GM23338 (cell line): ENCODE results near the gene IL18BP. TPM values are rescaled to one million over a fixed set of nuclear protein-coding genes. Genes with fewer than 3 reads are reported as not detected.

Experiments used
- ATAC-seq: fragments of 200-7000 bp; cut with Tn5 transposase; 3 replicates; pipeline ENCODE4 v1.9.1; 2020
- DNase-seq: peaks from one replicate; pipeline ENCODE4 v3.0.0-alpha.2; 2015; ENCODE audit warnings: low spot score
- H2AFZ ChIP-seq: fragments of 200-600 bp; sonication (generic); 2 replicates; pipeline ENCODE4 v1.8.0; 2016; ENCODE audit warnings: antibody characterized with exemption, mild to moderate bottlenecking, moderate library complexity
- H3F3A ChIP-seq: fragments of 200-600 bp; sonication (generic); replicated peaks from 2 replicates; pipeline ENCODE4 v1.8.0; 2017; ENCODE audit warnings: antibody characterized with exemption, mixed run types, low read depth
- H3K27ac ChIP-seq: fragments of 200-600 bp; sonication (generic); 2 replicates; pipeline ENCODE4 v1.6.1; 2016; ENCODE audit warnings: low read depth
- H3K27me3 ChIP-seq: fragments of 200-600 bp; sonication (generic); 2 replicates; pipeline ENCODE4 v1.8.0; 2016; ENCODE audit warnings: mild to moderate bottlenecking, mixed run types, moderate library complexity; ENCODE audit not compliant: insufficient read depth
- H3K36me3 ChIP-seq: fragments of 200-600 bp; sonication (generic); 2 replicates; pipeline ENCODE4 v1.8.0; 2016; ENCODE audit warnings: mild to moderate bottlenecking; ENCODE audit not compliant: insufficient read depth
- H3K4me1 ChIP-seq: fragments of 200-600 bp; sonication (generic); 2 replicates; pipeline ENCODE4 v1.8.0; 2016; ENCODE audit warnings: mild to moderate bottlenecking, moderate library complexity; ENCODE audit not compliant: insufficient read depth
- H3K4me2 ChIP-seq: fragments of 200-600 bp; sonication (generic); 2 replicates; pipeline ENCODE4 v1.7.1; 2017; ENCODE audit warnings: mixed run types
- H3K4me3 ChIP-seq: fragments of 200-600 bp; sonication (generic); 2 replicates; pipeline ENCODE4 v1.6.1; 2016; ENCODE audit warnings: mixed run types
- H3K79me2 ChIP-seq: fragments of 200-600 bp; sonication (generic); replicated peaks from 2 replicates; pipeline ENCODE4 v1.8.0; 2017; ENCODE audit warnings: mild to moderate bottlenecking; ENCODE audit not compliant: insufficient read depth
- H3K9me2 ChIP-seq: fragments of 200-600 bp; sonication (generic); 2 replicates; pipeline ENCODE4 v1.8.0; 2017; ENCODE audit not compliant: insufficient read depth
- H4K20me1 ChIP-seq: fragments of 200-600 bp; sonication (generic); replicated peaks from 2 replicates; pipeline ENCODE4 v1.8.0; 2017; ENCODE audit warnings: mild to moderate bottlenecking; ENCODE audit not compliant: insufficient read depth
- H3K27ac Mint-ChIP-seq: 2 replicates; pipeline ENCODE4 v1.8.0; 2020; ENCODE audit warnings: inconsistent platforms, mild to moderate bottlenecking, moderate library complexity, mixed read lengths
- H3K27me3 Mint-ChIP-seq: 3 replicates; pipeline ENCODE4 v1.8.0; 2022; ENCODE audit warnings: low read depth, mild to moderate bottlenecking, moderate library complexity, mixed read lengths, inconsistent platforms; ENCODE audit not compliant: insufficient read depth, poor library complexity
- H3K36me3 Mint-ChIP-seq: 3 replicates; pipeline ENCODE4 v1.8.0; 2021; ENCODE audit warnings: low read depth, mild to moderate bottlenecking, inconsistent platforms, moderate library complexity, mixed read lengths
- H3K4me1 Mint-ChIP-seq: 3 replicates; pipeline ENCODE4 v1.8.0; 2020; ENCODE audit warnings: mild to moderate bottlenecking, inconsistent platforms, mixed read lengths
- H3K4me3 Mint-ChIP-seq: 3 replicates; pipeline ENCODE4 v1.8.0; 2021; ENCODE audit warnings: moderate library complexity, mild to moderate bottlenecking, inconsistent platforms, mixed read lengths
- H3K9me3 Mint-ChIP-seq: 3 replicates; pipeline ENCODE4 v1.8.0; 2020; ENCODE audit warnings: moderate library complexity, mild to moderate bottlenecking, inconsistent platforms, mixed read lengths
- CREB1 ChIP-seq: fragments of 250-450 bp; sonication (Bioruptor Pico); IDR thresholded peaks from 2 replicates; pipeline ENCODE4 v1.5.0; 2020; ENCODE audit warnings: low read depth, mild to moderate bottlenecking, moderate library complexity
- CTCF ChIP-seq, 2 experiments: fragments of 200-600 bp in 1 of 2; sonication (generic) in 1 of 2; conservative IDR thresholded peaks; 2 replicates each; pipeline versions ENCODE4 v1.5.1 to v1.6.1; 2016 to 2017; ENCODE audit warnings: antibody characterized with exemption in 2 of 2, low read depth in 2 of 2, mild to moderate bottlenecking in 2 of 2, moderate library complexity in 1 of 2
- EZH2 ChIP-seq: fragments of 200-600 bp; sonication (generic); IDR thresholded peaks from one replicate; pipeline ENCODE4 v1.8.0; 2017; ENCODE audit warnings: antibody characterized with exemption, mild to moderate bottlenecking, low read depth; ENCODE audit not compliant: unreplicated experiment
- EZH2phosphoT487 ChIP-seq: fragments of 200-600 bp; sonication (generic); IDR thresholded peaks from one replicate; pipeline ENCODE4 v1.8.1; 2018; ENCODE audit warnings: antibody characterized with exemption; ENCODE audit not compliant: unreplicated experiment
- JUNB ChIP-seq: IDR thresholded peaks from one replicate; pipeline ENCODE4 v1.6.1; 2016; ENCODE audit warnings: antibody characterized with exemption; ENCODE audit not compliant: unreplicated experiment
- NANOG ChIP-seq: IDR thresholded peaks from 2 replicates; pipeline ENCODE4 v1.6.1; 2016; ENCODE audit warnings: antibody characterized with exemption, borderline replicate concordance
- POLR2AphosphoS5 ChIP-seq: IDR thresholded peaks from 2 replicates; pipeline ENCODE4 v1.6.1; 2016; ENCODE audit warnings: antibody characterized with exemption, low read depth
- STAT1 ChIP-seq: IDR thresholded peaks from one replicate; pipeline ENCODE4 v1.6.1; 2016; ENCODE audit warnings: antibody characterized with exemption; ENCODE audit not compliant: unreplicated experiment
- ZNF114 ChIP-seq: fragments of 250-450 bp; sonication (Bioruptor Pico); IDR thresholded peaks from 2 replicates; pipeline ENCODE4 v1.5.0; 2020; ENCODE audit warnings: mild to moderate bottlenecking, moderate library complexity
- ZNF331 ChIP-seq: fragments of 250-450 bp; sonication (Bioruptor Pico); IDR thresholded peaks from 2 replicates; pipeline ENCODE4 v1.5.0; 2020; ENCODE audit warnings: low read depth, mild to moderate bottlenecking, moderate library complexity
- polyA plus RNA-seq: library from polyadenylated mRNA; unstranded; fragments of >200 nt; fragmentation: Nextera tagmentation; extraction: Ambion mirVana; gene quantifications from 2 replicates; pipeline ENCODE4 v1.2.1, GENCODE V29; 2016
- total RNA-seq: library from RNA; depleted of rRNA; stranded (reverse); fragments of >200 nt; shearing (Covaris generic); gene quantifications from 2 replicates; pipeline ENCODE4 v1.2.3, GENCODE V29; 2014
- TF ChIP-seq, protein P1 (sequence below): IDR thresholded peaks from one replicate; pipeline ENCODE4 v1.6.1; 2018; ENCODE audit warnings: antibody characterized with exemption; ENCODE audit not compliant: unreplicated experiment
- TF ChIP-seq, protein P2 (sequence below): fragments of 250-450 bp; sonication (Bioruptor Pico); IDR thresholded peaks from 2 replicates; pipeline ENCODE4 v1.5.0; 2020; ENCODE audit warnings: mild to moderate bottlenecking, moderate library complexity
- TF ChIP-seq, protein P3 (sequence below): IDR thresholded peaks from 2 replicates; pipeline ENCODE4 v1.6.1; 2016; ENCODE audit warnings: antibody characterized with exemption

IL18BP gene
- total and polyA plus RNA-seq, 2 experiments from 2014 or later: 3.8 to 11.2 TPM

DNA sequence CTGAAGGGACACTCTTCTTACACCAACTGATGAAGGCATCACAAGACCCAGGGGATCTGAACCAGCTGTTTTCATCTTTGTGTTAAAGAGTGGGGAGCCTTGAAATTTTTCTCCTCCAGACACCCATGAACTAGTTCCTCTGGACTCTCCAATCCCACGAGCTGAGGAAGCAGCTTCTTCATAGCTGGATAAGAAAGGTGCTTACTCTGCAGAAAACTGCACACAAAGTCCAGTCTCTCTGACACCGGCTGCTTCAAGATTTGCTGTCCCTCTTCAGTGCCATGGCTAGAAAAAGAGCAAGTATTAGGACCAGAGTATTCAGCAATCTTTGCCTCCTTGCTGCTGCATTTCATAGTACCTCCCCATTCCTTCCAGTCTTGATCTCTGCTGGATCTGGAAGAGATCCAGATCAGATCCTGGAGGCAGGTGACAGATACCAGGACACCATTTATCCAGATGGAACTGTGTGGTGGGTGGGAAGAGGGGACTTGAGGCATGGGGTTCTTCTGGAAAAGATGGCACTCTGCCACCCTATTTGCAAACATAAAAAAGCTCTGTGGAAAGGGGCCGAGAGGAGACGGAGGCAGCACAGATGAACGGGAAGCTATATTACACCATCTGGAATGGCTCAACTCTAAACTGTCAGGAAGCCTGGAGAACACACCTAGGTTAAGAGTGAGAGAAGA is 25.5 kb downstream of the IL18BP start:
- H3K27ac Mint-ChIP-seq: no peak overlapping the region
- H3K27me3 Mint-ChIP-seq: peaks cover 6% of the 10 kb centered on the region
- Histone ChIP-seq H4K20me1 (peaks cover 11% of the 10 kb centered on the region), H3K9me2 (no peaks in the 10 kb centered on the region), H3K79me2 (no peaks in the 10 kb centered on the region), H3K4me2 (no peak overlapping the region), H3K36me3 (peaks cover 37% of the 10 kb centered on the region), H3F3A (peaks cover 4% of the 10 kb centered on the region; the same call in 1 of the 2 replicates), H3K4me3 (no peak overlapping the region), H3K27me3 (no peaks in the 10 kb centered on the region), H2AFZ (no peak overlapping the region), H3K27ac (no peak overlapping the region), H3K4me1 (no peaks in the 10 kb centered on the region)
- TF ChIP-seq, protein P1, sequence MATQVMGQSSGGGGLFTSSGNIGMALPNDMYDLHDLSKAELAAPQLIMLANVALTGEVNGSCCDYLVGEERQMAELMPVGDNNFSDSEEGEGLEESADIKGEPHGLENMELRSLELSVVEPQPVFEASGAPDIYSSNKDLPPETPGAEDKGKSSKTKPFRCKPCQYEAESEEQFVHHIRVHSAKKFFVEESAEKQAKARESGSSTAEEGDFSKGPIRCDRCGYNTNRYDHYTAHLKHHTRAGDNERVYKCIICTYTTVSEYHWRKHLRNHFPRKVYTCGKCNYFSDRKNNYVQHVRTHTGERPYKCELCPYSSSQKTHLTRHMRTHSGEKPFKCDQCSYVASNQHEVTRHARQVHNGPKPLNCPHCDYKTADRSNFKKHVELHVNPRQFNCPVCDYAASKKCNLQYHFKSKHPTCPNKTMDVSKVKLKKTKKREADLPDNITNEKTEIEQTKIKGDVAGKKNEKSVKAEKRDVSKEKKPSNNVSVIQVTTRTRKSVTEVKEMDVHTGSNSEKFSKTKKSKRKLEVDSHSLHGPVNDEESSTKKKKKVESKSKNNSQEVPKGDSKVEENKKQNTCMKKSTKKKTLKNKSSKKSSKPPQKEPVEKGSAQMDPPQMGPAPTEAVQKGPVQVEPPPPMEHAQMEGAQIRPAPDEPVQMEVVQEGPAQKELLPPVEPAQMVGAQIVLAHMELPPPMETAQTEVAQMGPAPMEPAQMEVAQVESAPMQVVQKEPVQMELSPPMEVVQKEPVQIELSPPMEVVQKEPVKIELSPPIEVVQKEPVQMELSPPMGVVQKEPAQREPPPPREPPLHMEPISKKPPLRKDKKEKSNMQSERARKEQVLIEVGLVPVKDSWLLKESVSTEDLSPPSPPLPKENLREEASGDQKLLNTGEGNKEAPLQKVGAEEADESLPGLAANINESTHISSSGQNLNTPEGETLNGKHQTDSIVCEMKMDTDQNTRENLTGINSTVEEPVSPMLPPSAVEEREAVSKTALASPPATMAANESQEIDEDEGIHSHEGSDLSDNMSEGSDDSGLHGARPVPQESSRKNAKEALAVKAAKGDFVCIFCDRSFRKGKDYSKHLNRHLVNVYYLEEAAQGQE: no peak
- TF ChIP-seq, protein P2, sequence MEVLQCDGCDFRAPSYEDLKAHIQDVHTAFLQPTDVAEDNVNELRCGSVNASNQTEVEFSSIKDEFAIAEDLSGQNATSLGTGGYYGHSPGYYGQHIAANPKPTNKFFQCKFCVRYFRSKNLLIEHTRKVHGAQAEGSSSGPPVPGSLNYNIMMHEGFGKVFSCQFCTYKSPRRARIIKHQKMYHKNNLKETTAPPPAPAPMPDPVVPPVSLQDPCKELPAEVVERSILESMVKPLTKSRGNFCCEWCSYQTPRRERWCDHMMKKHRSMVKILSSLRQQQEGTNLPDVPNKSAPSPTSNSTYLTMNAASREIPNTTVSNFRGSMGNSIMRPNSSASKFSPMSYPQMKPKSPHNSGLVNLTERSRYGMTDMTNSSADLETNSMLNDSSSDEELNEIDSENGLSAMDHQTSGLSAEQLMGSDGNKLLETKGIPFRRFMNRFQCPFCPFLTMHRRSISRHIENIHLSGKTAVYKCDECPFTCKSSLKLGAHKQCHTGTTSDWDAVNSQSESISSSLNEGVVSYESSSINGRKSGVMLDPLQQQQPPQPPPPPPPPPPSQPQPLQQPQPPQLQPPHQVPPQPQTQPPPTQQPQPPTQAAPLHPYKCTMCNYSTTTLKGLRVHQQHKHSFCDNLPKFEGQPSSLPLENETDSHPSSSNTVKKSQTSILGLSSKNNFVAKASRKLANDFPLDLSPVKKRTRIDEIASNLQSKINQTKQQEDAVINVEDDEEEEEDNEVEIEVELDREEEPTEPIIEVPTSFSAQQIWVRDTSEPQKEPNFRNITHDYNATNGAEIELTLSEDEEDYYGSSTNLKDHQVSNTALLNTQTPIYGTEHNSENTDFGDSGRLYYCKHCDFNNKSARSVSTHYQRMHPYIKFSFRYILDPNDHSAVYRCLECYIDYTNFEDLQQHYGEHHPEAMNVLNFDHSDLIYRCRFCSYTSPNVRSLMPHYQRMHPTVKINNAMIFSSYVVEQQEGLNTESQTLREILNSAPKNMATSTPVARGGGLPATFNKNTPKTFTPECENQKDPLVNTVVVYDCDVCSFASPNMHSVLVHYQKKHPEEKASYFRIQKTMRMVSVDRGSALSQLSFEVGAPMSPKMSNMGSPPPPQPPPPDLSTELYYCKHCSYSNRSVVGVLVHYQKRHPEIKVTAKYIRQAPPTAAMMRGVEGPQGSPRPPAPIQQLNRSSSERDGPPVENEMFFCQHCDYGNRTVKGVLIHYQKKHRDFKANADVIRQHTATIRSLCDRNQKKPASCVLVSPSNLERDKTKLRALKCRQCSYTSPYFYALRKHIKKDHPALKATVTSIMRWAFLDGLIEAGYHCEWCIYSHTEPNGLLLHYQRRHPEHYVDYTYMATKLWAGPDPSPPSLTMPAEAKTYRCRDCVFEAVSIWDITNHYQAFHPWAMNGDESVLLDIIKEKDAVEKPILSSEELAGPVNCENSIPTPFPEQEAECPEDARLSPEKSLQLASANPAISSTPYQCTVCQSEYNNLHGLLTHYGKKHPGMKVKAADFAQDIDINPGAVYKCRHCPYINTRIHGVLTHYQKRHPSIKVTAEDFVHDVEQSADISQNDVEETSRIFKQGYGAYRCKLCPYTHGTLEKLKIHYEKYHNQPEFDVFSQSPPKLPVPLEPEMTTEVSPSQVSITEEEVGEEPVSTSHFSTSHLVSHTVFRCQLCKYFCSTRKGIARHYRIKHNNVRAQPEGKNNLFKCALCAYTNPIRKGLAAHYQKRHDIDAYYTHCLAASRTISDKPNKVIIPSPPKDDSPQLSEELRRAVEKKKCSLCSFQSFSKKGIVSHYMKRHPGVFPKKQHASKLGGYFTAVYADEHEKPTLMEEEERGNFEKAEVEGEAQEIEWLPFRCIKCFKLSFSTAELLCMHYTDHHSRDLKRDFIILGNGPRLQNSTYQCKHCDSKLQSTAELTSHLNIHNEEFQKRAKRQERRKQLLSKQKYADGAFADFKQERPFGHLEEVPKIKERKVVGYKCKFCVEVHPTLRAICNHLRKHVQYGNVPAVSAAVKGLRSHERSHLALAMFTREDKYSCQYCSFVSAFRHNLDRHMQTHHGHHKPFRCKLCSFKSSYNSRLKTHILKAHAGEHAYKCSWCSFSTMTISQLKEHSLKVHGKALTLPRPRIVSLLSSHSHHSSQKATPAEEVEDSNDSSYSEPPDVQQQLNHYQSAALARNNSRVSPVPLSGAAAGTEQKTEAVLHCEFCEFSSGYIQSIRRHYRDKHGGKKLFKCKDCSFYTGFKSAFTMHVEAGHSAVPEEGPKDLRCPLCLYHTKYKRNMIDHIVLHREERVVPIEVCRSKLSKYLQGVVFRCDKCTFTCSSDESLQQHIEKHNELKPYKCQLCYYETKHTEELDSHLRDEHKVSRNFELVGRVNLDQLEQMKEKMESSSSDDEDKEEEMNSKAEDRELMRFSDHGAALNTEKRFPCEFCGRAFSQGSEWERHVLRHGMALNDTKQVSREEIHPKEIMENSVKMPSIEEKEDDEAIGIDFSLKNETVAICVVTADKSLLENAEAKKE (CRISPR knock-in tag): no peak
- TF ChIP-seq CTCF (conservative IDR thresholded peaks at IDR 0.05; ENCODE audit: low read depth in 2 of 2) (no peak), EZH2phosphoT487 (no peak), EZH2 (no peak), STAT1 (no peak), ZNF114 (CRISPR knock-in tag) (no peak), NANOG (no peak), JUNB (no peak), POLR2AphosphoS5 (no peak), CREB1 (CRISPR knock-in tag) (no peak), ZNF331 (CRISPR knock-in tag) (no peak)
- TF ChIP-seq, protein P3, sequence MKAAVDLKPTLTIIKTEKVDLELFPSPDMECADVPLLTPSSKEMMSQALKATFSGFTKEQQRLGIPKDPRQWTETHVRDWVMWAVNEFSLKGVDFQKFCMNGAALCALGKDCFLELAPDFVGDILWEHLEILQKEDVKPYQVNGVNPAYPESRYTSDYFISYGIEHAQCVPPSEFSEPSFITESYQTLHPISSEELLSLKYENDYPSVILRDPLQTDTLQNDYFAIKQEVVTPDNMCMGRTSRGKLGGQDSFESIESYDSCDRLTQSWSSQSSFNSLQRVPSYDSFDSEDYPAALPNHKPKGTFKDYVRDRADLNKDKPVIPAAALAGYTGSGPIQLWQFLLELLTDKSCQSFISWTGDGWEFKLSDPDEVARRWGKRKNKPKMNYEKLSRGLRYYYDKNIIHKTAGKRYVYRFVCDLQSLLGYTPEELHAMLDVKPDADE: no peak
- H3K9me3 Mint-ChIP-seq: no peaks in the 10 kb centered on the region
- H3K36me3 Mint-ChIP-seq: peaks cover 63% of the 10 kb centered on the region
- no peak for ATAC-seq
- H3K4me1 Mint-ChIP-seq: peaks cover 4% of the 10 kb centered on the region
- H3K4me3 Mint-ChIP-seq: no peak overlapping the region
- DNase-seq: no peak
